ENCODE measurements around the gene PPME1.

DNA sequence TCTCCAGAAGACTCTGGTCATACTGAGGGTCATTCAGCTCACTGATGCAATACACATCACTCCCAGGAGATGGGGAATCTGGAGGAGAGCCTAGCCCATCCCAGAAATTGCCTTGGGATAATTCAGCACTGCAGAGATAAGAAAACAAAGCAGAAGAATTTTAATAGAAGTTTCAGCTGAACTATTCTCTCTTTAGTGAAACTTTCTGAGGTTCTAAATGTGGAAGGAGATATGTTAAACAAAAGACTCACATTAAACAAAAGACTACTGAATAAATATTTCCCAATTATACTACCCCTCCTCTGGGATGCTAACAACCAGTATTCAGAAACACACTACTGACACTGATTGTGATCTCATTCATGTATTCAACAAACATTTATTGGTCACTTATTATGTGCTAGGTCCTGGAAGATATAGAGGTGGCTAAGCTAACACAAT lies 48.1 kb upstream of the PPME1 start:
- TF ChIP-seq, protein P1, sequence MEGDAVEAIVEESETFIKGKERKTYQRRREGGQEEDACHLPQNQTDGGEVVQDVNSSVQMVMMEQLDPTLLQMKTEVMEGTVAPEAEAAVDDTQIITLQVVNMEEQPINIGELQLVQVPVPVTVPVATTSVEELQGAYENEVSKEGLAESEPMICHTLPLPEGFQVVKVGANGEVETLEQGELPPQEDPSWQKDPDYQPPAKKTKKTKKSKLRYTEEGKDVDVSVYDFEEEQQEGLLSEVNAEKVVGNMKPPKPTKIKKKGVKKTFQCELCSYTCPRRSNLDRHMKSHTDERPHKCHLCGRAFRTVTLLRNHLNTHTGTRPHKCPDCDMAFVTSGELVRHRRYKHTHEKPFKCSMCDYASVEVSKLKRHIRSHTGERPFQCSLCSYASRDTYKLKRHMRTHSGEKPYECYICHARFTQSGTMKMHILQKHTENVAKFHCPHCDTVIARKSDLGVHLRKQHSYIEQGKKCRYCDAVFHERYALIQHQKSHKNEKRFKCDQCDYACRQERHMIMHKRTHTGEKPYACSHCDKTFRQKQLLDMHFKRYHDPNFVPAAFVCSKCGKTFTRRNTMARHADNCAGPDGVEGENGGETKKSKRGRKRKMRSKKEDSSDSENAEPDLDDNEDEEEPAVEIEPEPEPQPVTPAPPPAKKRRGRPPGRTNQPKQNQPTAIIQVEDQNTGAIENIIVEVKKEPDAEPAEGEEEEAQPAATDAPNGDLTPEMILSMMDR (IDR thresholded peaks at IDR 0.05): no peak
- TF ChIP-seq ZFX (IDR thresholded peaks at IDR 0.05; ENCODE audit: borderline replicate concordance): no peak
